GM19099 (cell line): ENCODE results near the gene CTSZ.
A peak's percentile ranks its signal among the peaks of the same experiment; 100 is the strongest.

Source experiments
- POLR2A ChIP-seq: IDR thresholded peaks from 3 replicates; pipeline ENCODE4 v1.6.1; 2011; ENCODE audit warnings: low read depth; ENCODE audit not compliant: insufficient read length; ENCODE audit errors: extremely low read depth

Gene CTSZ

GRCh38 chr20:58985656-58986055 is 21.4 kb downstream of the CTSZ start:
- TF ChIP-seq POLR2A: no peak

- TF ChIP-seq POLR2A: no peak
Observed at GRCh38 chr20:58984691-58985090, 22.4 kb downstream of the CTSZ start.

GRCh38 chr20:58982406-58983114 is 24.5 kb downstream of the CTSZ start:
- no peak for TF ChIP-seq POLR2A

GRCh38 chr20:58981628-58982364 is 25.3 kb downstream of the CTSZ start:
- no peak for TF ChIP-seq POLR2A

- TF ChIP-seq POLR2A: peak; percentile 94
Observed at GRCh38 chr20:58980711-58981627, 26.1 kb downstream of the CTSZ start, which contains the start of gene NELFCD. Gene NELFCD (plus strand): TSS chr20:58981256. CDS start chr20:58981310, 54 bp downstream.

- no peak for TF ChIP-seq POLR2A
Observed at GRCh38 chr20:58978351-58979190, 28.5 kb downstream of the CTSZ start.

GRCh38 chr20:58976061-58976730 is 30.9 kb downstream of the CTSZ start:
- no peak for TF ChIP-seq POLR2A

GRCh38 chr20:58975353-58975752 is 31.7 kb downstream of the CTSZ start:
- no peak for TF ChIP-seq POLR2A

- no peak for TF ChIP-seq POLR2A
Observed at GRCh38 chr20:58973866-58974265, 33.2 kb downstream of the CTSZ start.

GRCh38 chr20:58973179-58973578 is 33.9 kb downstream of the CTSZ start:
- no peak for TF ChIP-seq POLR2A

GRCh38 chr20:58971429-58971828 is 35.6 kb downstream of the CTSZ start:
- no peak for TF ChIP-seq POLR2A

GRCh38 chr20:58970146-58970545 is 36.9 kb downstream of the CTSZ start:
- no peak for TF ChIP-seq POLR2A

- no peak for TF ChIP-seq POLR2A
Observed at GRCh38 chr20:58969439-58969838, 37.6 kb downstream of the CTSZ start.
